Sigmoid colon (tissue), 7 donors: ENCODE data around the gene MLPH. TPM values are rescaled to one million over a fixed set of nuclear protein-coding genes. Genes with fewer than 3 reads are reported as not detected.
A peak's percentile ranks its signal among the peaks of the same experiment; 100 is the strongest.

ENCODE experiments used
- DNase-seq: peaks from one replicate; pipeline ENCODE4 v3.0.0-alpha.2; 2019
- H3K27ac ChIP-seq, 4 donors: fragments of 200-600 bp; sonication (generic); one replicate each; pipeline ENCODE4 v1.5.1; 2016 to 2019; ENCODE audit warnings: mild to moderate bottlenecking in 1 of 4
- H3K27me3 ChIP-seq, 3 donors: fragments of 200-600 bp; sonication (generic); one replicate each; pipeline ENCODE4 v1.5.1; 2019; ENCODE audit warnings: mild to moderate bottlenecking in 1 of 3
- H3K36me3 ChIP-seq, 4 donors: fragments of 200-600 bp; sonication (generic); one replicate each; pipeline ENCODE4 v1.5.1; 2016 to 2019
- H3K4me1 ChIP-seq, 4 donors: fragments of 200-600 bp; sonication (generic); one replicate each; pipeline ENCODE4 v1.5.1; 2017 to 2019
- H3K4me3 ChIP-seq, 4 donors: fragments of 200-600 bp; sonication (generic); one replicate each; pipeline ENCODE4 v1.5.1; 2017 to 2019; ENCODE audit warnings: mild to moderate bottlenecking in 2 of 4, moderate library complexity in 1 of 4
- H3K9me3 ChIP-seq, 4 donors: fragments of 200-600 bp in 3 of 4; sonication (generic) in 3 of 4; one replicate each; pipeline versions ENCODE4 v1.5.1 to v1.6.1; 2013 to 2019
- EP300 ChIP-seq, 4 donors: sonication (generic); formaldehyde crosslinking; IDR thresholded peaks; one replicate each; pipeline ENCODE4 v1.6.1; 2017; ENCODE audit warnings: antibody characterized with exemption in 4 of 4
- POLR2A ChIP-seq, 2 donors: fragments of 450-650 bp; IDR thresholded peaks; one replicate each; pipeline ENCODE4 v1.6.1; 2016; ENCODE audit warnings: antibody characterized with exemption in 2 of 2, mild to moderate bottlenecking in 2 of 2, moderate library complexity in 2 of 2
- POLR2AphosphoS5 ChIP-seq, 4 donors: sonication (generic); formaldehyde crosslinking; IDR thresholded peaks; one replicate each; pipeline ENCODE4 v1.6.1; 2017; ENCODE audit warnings: antibody characterized with exemption in 4 of 4
- WGBS, 2 donors: extraction: QIAGEN DNeasy Blood & Tissue Kit; methylation state at CpG; one replicate each; pipeline ENCODE4 v1.1.7; 2013; 5-methylcytosine and 5-hydroxymethylcytosine counted together
- intact Hi-C: fragments of 100-400 bp; cut with DNase I; formaldehyde crosslinking; loops from one replicate; pipeline ENCODE4 v1.15.1; 2023
- polyA plus RNA-seq, 3 donors: library from polyadenylated mRNA; stranded (reverse); fragments of 200-250 nt; gene quantifications; one replicate each; pipeline ENCODE4 v1.2.3, GENCODE V29; 2013
- total RNA-seq, 4 donors: library from RNA; depleted of rRNA; stranded (reverse); fragments of >200 nt; gene quantifications; one replicate each; pipeline ENCODE4 v1.1.0, GENCODE V29; 2016
- TF ChIP-seq, protein P1 (sequence below), 4 experiments: fragments of 450-650 bp in 3 of 4; fragments of 200-600 bp in 1 of 4; IDR thresholded peaks; one replicate each; pipeline ENCODE4 v1.5.1; 2016 to 2019; ENCODE audit warnings: antibody characterized with exemption in 4 of 4, mild to moderate bottlenecking in 3 of 4, moderate library complexity in 2 of 4
- donor health status: healthy with polysubstance abuse.
- donor health status: Bipolar disorder and iron deficiency.
- donor health status: healthy.

Gene MLPH
- total and polyA plus RNA-seq, 7 donors = 1.8 to 79.3 (median 21.9) TPM

- H3K9me3 ChIP-seq = peaks cover 5 to 18% (median 15%) of the 10 kb centered on the region in 4 donors
- intact Hi-C loops = no loop called here
- no peaks in the 10 kb centered on the region for H3K36me3 ChIP-seq
- no peak overlapping the region for H3K27ac ChIP-seq
- no peak overlapping the region for H3K4me3 ChIP-seq
- TF ChIP-seq POLR2AphosphoS5 (IDR thresholded peaks at IDR 0.05) (no peak), POLR2A (IDR thresholded peaks at IDR 0.05) (no peak), EP300 (IDR thresholded peaks at IDR 0.05) (no peak)
- TF ChIP-seq, protein P1, sequence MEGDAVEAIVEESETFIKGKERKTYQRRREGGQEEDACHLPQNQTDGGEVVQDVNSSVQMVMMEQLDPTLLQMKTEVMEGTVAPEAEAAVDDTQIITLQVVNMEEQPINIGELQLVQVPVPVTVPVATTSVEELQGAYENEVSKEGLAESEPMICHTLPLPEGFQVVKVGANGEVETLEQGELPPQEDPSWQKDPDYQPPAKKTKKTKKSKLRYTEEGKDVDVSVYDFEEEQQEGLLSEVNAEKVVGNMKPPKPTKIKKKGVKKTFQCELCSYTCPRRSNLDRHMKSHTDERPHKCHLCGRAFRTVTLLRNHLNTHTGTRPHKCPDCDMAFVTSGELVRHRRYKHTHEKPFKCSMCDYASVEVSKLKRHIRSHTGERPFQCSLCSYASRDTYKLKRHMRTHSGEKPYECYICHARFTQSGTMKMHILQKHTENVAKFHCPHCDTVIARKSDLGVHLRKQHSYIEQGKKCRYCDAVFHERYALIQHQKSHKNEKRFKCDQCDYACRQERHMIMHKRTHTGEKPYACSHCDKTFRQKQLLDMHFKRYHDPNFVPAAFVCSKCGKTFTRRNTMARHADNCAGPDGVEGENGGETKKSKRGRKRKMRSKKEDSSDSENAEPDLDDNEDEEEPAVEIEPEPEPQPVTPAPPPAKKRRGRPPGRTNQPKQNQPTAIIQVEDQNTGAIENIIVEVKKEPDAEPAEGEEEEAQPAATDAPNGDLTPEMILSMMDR (IDR thresholded peaks at IDR 0.05) = no peak
- WGBS, 2 donors = 91 to 94% methylated on average over 8 of the region's 8 CpGs
- peaks cover 7 to 22% (median 14%) of the 10 kb centered on the region in 3 donors for H3K27me3 ChIP-seq
- H3K4me1 ChIP-seq = peaks cover 0 to 11% (median 10%) of the 10 kb centered on the region in 4 donors
- no peak for DNase-seq
These were observed 4.6 kb downstream of the MLPH start for GRCh38 chr2:237491515-237492118.

DNA sequence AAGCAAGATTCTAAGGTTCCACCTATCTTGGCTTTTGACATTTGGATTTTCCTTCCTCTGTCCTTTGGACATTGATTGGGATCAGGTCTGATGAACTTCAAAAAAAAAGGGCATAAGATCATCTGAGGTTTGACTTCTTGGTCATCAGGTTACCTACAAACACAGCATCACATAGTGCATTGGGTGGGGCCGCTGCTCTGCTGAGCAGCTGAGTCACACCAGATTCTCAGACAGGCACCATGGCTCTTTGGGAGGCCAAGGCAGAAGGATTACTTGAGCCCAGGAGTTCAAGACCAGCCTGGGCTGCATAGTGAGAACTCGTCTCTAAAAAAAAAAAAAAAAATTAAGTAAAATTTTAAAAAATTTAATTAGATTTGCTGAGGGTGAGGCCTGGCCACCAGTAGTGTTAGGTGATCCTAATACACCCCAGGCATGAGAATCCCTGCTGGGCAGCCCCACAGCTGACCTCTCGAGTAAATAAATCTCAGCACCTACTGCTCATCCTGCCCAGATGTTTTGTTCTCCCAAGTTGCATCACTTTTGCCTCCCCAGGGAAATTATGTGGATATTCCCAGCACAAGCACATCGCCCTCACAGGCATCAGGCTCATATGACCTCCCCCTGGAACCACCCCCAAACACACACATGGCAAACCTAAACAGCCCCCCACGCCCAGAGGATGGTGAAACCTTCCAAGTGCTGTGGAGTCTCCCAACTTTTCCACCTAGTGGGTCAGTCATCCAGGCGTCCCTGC lies 5.3 kb downstream of the MLPH start:
- Histone ChIP-seq H3K4me1 (peaks cover 0 to 4% (median 3%) of the 10 kb centered on the region in 4 donors), H3K36me3 (no peaks in the 10 kb centered on the region), H3K9me3 (peaks cover 5 to 18% (median 15%) of the 10 kb centered on the region in 4 donors), H3K4me3 (no peak overlapping the region), H3K27ac (no peak overlapping the region), H3K27me3 (peaks cover 4 to 15% (median 7%) of the 10 kb centered on the region in 3 donors)
- intact Hi-C loops = no loop called here
- WGBS, 2 donors = 89 to 91% methylated on average over 6 of the region's 6 CpGs
- TF ChIP-seq, protein P1 (IDR thresholded peaks at IDR 0.05) = no peak
- TF ChIP-seq POLR2A (IDR thresholded peaks at IDR 0.05) (no peak), POLR2AphosphoS5 (IDR thresholded peaks at IDR 0.05) (no peak), EP300 (IDR thresholded peaks at IDR 0.05) (no peak)
- DNase-seq = no peak

- H3K9me3 ChIP-seq = peaks cover 5 to 18% (median 15%) of the 10 kb centered on the region in 4 donors
- peak; percentile 39 for DNase-seq
- H3K27me3 ChIP-seq = peaks cover 0 to 4% (median 3%) of the 10 kb centered on the region in 3 donors
- TF ChIP-seq POLR2A (IDR thresholded peaks at IDR 0.05) (no peak), POLR2AphosphoS5 (IDR thresholded peaks at IDR 0.05) (no peak), EP300 (IDR thresholded peaks at IDR 0.05) (no peak)
- TF ChIP-seq, protein P1 (IDR thresholded peaks at IDR 0.05) = no peak
- no peak overlapping the region for H3K27ac ChIP-seq
- intact Hi-C loops = no loop called here
- H3K4me1 ChIP-seq = no peaks in the 10 kb centered on the region
- 75 to 86% methylated on average over 5 of the region's 5 CpGs for WGBS, 2 donors
- no peak overlapping the region for H3K4me3 ChIP-seq
- H3K36me3 ChIP-seq = no peaks in the 10 kb centered on the region
These were observed 7.0 kb downstream of the MLPH start for GRCh38 chr2:237494066-237494465.

DNA sequence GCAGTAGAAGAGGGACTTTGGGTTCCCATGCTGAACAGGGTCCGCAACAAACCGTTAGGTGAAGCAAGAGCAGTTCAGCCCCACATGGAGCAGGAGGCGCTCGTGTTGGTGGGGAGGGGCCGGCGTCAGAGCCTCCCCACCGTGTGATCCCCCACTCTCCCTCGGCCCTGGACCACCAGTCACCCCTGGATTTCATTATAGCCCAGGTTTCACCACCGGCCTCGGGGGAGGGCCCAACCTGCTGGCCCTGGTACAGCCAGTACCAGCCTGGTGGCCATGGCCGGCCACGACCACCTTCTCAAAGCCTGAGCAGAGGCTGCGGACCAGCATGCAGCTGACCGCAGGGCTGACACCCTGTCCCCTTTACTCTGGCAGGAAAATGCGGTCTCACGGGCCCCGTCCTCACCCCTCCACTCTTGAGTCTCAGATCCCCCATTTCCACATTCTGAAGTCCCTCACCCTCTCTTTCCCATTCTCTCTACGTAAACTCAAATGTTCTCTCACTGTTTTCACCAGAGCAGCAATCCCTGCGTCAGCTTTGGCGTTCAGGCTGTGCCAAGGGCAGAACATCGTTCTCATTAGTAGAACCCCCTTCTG lies 8.6 kb downstream of the MLPH start:
- Histone ChIP-seq H3K4me3 (no peak overlapping the region), H3K27ac (no peak overlapping the region), H3K27me3 (peaks cover 0 to 4% (median 3%) of the 10 kb centered on the region in 3 donors), H3K9me3 (peaks cover 5 to 18% (median 14%) of the 10 kb centered on the region in 4 donors), H3K4me1 (no peaks in the 10 kb centered on the region), H3K36me3 (no peaks in the 10 kb centered on the region)
- 91 to 94% methylated on average over 21 of the region's 21 CpGs for WGBS, 2 donors
- intact Hi-C loops = no loop called here
- TF ChIP-seq EP300 (IDR thresholded peaks at IDR 0.05) (no peak), POLR2AphosphoS5 (IDR thresholded peaks at IDR 0.05) (no peak), POLR2A (IDR thresholded peaks at IDR 0.05) (no peak)
- TF ChIP-seq, protein P1 (IDR thresholded peaks at IDR 0.05) = no peak
- peak; percentile 50 for DNase-seq
